CD4-positive, alpha-beta T cell treated with Interleukin-1 beta for 1 hour (primary cell): ENCODE measurements around the gene LRRC58.
"Not testable (repeated sequence)": the region's sequence is repeated elsewhere in the genome, so short reads cannot be mapped to it uniquely, and the experiment has no call there.

Source experiments
- DNase-seq, 2 donors: peaks; one replicate each; pipeline ENCODE4 v3.0.0-alpha.2; 2020 to 2022

LRRC58 gene

GRCh38 chr3:120338517-120338916, 10.6 kb downstream of the LRRC58 start:
- DNase-seq = no peak

- DNase-seq = no peak
These were observed 16.5 kb downstream of the LRRC58 start for GRCh38 chr3:120332646-120333045.

DNA sequence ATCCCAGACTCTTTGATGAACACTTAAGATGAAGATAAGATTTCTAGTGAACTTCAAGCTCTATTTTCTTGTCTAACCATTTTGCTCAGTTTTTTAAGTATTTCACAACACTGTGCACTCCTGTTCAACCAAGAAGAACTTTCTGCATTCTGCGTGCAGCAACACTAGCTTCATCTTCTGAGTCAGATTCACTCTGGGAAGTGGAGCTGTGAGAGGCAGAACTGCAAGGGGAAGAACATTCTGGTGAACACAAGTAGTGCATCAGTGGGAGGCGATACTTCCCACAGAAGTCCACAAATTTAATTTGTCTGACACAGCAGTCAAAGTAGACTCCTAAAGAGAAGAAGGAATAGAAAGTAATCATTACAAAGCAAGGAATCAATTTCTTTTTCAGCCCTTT, 18.1 kb downstream of the LRRC58 start:
- DNase-seq = no peak

- DNase-seq = no peak
These were observed 22.4 kb downstream of the LRRC58 start for GRCh38 chr3:120326784-120327183.

DNA sequence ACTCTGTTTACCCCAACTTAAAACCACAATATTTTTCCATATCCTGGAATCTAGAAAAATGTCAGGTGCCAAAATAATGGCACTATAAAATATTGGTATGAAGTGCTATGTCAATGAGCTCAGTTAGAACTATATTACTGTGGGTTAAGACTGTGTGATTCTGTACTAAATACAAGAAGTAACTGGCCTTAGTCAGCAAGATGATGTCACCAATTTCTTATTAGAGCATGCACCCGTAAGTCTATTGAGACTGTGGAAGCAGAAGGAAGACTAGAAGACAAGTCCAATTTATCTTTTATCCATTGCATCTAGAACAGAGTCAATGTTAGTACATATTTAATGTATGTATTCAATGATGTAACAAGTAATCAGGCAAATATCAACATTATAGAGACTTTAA, 25.0 kb downstream of the LRRC58 start:
- no peak for DNase-seq

DNA sequence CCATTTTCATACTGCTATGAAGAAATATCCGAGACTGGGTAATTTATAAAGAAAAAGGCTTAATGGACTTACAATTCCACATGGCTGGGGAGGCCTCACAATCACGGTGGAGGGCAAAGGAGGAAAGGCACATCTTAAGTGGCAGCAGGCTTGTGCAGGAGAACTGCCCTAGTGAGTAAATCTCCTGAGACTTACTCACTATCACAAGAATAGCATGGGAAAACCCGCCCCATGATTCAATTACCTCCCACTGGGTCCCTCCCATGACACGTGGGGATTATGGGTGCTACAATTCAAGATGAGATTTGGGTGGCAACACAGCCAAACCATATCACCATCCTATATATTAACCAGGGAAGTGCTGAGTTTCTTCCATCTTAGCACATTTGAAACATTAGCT, 25.4 kb downstream of the LRRC58 start:
- not testable (repeated sequence) for DNase-seq

DNA sequence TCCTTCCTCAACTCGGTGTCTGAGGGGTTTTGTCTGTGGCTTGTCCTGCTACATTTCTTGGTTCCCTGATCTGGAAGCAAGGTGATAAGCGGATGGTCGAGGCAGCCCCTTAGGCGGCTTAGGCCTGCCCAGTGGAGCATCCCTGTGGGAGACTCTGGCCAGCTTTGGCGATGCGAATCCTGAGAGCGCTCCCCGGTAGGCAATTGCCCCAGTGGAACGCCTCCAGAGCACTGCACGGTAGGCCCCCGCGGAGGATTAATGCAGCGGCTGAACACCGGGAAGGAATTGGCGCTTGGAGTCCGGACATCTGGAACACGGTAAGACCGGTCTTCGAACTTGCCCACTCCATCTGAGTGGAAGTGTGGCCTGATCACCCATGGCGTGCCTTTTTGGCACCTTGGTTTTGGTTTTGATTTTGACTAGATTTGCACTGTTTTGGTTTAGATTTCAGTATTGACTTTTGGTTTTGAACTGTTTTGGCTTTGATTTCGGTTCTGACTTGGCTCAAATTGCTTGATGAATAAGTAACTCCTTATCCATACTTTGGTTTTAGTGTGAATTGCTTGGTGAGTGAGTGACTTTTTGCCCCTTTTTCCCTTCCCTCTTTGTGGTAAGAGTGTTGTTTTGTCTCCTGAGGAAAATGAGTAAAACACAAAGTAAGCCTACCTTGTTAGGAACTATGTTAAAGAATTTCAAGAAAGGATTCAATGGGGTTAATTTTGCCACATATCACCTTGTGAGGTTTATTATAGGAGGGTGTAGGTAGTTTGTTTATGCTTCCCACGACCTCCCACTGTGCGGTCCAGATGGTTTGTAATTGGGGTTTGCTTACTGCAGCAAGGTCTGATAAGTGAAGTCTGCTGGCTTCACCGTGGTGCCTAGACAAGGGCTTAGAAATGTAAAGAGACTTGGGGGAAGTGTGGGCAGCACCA, 37.0 kb downstream of the LRRC58 start:
- DNase-seq = no peak

GRCh38 chr3:120306519-120307455, 42.4 kb downstream of the LRRC58 start:
- no peak for DNase-seq

GRCh38 chr3:120304616-120305015, 44.5 kb downstream of the LRRC58 start:
- no peak for DNase-seq

- DNase-seq = no peak
These were observed 46.8 kb downstream of the LRRC58 start for GRCh38 chr3:120302361-120302760.

DNA sequence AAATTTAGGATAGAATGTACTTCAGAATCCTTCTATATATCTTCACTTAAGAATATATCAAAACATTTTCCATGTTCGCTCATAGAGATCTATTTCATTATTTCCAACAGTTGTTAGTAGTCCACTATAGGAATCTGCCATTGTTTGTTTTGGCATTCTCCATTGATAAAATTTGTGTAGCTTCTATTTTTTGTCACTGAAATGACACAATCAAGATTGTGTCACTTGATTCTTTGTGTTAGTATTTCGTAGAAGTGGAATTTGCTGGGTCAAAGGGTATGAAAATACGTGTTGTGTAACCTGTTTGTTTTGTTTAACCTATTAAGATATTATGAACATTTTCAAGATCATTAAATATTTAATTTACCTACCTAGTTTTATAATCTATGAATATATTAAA, 48.2 kb downstream of the LRRC58 start:
- DNase-seq = no peak

GRCh38 chr3:120299403-120299802, 49.8 kb downstream of the LRRC58 start:
- DNase-seq = no peak

DNA sequence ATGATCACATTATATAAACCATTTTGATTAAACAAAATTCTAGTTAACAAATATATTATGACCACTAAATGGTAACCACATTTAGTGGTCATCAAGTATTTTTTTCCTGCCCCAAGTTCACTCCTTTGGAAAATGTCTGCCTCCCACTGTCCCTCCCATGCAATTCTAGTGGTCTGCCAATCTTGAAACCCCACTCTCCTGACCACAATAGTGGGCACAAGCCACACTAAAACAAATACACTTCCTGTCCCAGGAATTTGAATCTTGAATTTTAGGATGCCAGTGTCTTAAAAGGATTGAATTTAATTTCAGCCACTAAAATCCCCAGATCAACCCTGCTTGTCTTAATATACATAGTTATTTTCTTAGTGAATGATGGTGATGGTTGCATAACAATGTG, 50.2 kb downstream of the LRRC58 start:
- no peak for DNase-seq

DNA sequence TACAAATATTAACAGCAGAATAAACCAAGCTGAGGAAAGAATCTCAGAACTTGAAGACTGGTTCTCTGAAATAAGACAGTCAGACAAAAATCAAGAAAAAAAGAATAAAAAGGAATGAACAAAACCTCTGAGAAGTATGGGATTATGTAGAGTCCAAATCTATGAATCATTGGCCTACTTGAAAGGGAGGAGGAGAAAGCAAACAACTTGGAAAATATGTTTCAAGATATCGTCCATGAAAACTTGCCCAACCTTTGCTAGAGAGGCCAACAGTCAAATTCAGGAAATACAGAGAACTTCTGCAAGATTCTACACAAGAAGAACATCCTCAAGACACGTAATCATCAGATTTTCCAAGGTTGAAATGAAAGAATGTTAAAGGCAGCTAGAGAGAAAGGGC, 57.6 kb downstream of the LRRC58 start:
- DNase-seq = not testable (repeated sequence)

GRCh38 chr3:120289636-120290035, 59.5 kb downstream of the LRRC58 start:
- no peak for DNase-seq

DNA sequence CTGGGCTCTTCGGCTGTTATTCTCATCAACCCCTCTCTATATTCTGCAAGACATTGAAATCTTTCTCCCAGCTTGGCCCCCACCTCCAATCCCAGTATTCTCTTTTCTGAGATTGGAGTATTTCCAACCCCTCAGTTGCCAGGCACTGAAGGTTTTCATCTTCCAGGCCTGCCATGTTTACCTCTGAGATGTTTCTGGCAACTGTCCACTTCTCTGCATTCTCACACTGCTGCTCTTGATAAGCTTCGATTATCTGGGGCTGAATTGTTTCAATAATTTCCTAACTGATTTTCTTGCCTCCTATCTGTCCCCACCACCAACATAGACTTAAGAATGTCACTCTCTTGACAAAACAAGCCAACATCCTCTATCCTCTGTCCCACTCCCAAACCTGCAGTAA, 62.7 kb downstream of the LRRC58 start:
- no peak for DNase-seq

GRCh38 chr3:120285508-120285841, 63.7 kb downstream of the LRRC58 start:
- no peak for DNase-seq

- DNase-seq = no peak
These were observed 64.2 kb downstream of the LRRC58 start, which contains the start of gene GPR156 for GRCh38 chr3:120284747-120285507. Gene GPR156 (minus strand): TSS chr3:120285222. CDS start chr3:120244098, 41,124 bp downstream.

- no peak for DNase-seq
These were observed 67.9 kb downstream of the LRRC58 start for GRCh38 chr3:120281261-120281660.

- DNase-seq = no peak
These were observed 68.6 kb downstream of the LRRC58 start for GRCh38 chr3:120280566-120280965.

GRCh38 chr3:120280026-120280425, 69.1 kb downstream of the LRRC58 start:
- no peak for DNase-seq

GRCh38 chr3:120276767-120277166, 72.4 kb downstream of the LRRC58 start:
- no peak for DNase-seq

- no peak for DNase-seq
These were observed 73.5 kb downstream of the LRRC58 start for GRCh38 chr3:120275618-120276017.
